HepG2 (cell line): ENCODE measurements around the gene RHBDD1. TPM values are rescaled to one million over a fixed set of nuclear protein-coding genes. Genes with fewer than 3 reads are reported as not detected.

ENCODE experiments used
- ATAC-seq: fragments of 200-7000 bp; cut with Tn5 transposase; 3 replicates; pipeline ENCODE4 v1.9.1; 2020; ENCODE audit warnings: mild to moderate bottlenecking, moderate library complexity
- BruUV-seq: library from RNA; stranded (reverse); fragments of 400-500 nt; replicated peaks from 2 replicates; lab custom pipeline; 2021; lab: Mats Ljungman, UMichigan
- CTCF ChIA-PET: fragments of 300-600 bp; formaldehyde crosslinking; extraction: SDS; loops from one replicate; lab custom pipeline; 2021; ENCODE audit warnings: low total read pairs, inconsistent platforms, low intra/inter-chr PET ratio; lab: Yijun Ruan, JAX
- POLR2A ChIA-PET: fragments of 350-600 bp; sonication (Branson Sonifier 250); formaldehyde crosslinking; loops from one replicate; lab custom pipeline; 2020; ENCODE audit warnings: antibody characterized with exemption, inconsistent platforms; lab: Yijun Ruan, JAX
- DNase-seq: peaks from one replicate; pipeline ENCODE4 v3.0.0-alpha.2; 2015; ENCODE audit warnings: low spot score
- FAIRE-seq: peaks from 3 replicates; lab custom pipeline; 2011; peaks lifted over from hg19 to GRCh38; lab: Jason Lieb, UNC
- H2AFZ ChIP-seq: one replicate; pipeline ENCODE4 v1.6.1; 2011; ENCODE audit warnings: low read length, inconsistent platforms
- H3K27ac ChIP-seq: fragments of 300-600 bp; 3 replicates; pipeline ENCODE4 v1.8.0; 2011; ENCODE audit warnings: mixed run types, mild to moderate bottlenecking, mixed read lengths, low read length, inconsistent platforms; ENCODE audit not compliant: insufficient read depth; ENCODE audit errors: extremely low read length
- H3K27me3 ChIP-seq, 2 experiments: fragments of 200-600 bp in 1 of 2; 2 replicates in 1 of 2; 3 replicates in 1 of 2; pipeline versions ENCODE4 v1.6.0 to v1.8.0; 2011; ENCODE audit warnings: low read length in 2 of 2, mild to moderate bottlenecking in 2 of 2, moderate library complexity in 2 of 2, inconsistent platforms in 1 of 2; ENCODE audit not compliant: insufficient read depth in 2 of 2, control insufficient read depth in 1 of 2
- H3K36me3 ChIP-seq, 2 experiments: fragments of 200-600 bp in 1 of 2; replicated peaks in 1 of 2; 2 replicates in 1 of 2; 3 replicates in 1 of 2; pipeline versions ENCODE4 v1.5.1 to v1.8.0; 2011; ENCODE audit warnings: low read length in 2 of 2, inconsistent platforms in 1 of 2; ENCODE audit not compliant: insufficient read depth in 2 of 2, control insufficient read depth in 1 of 2
- H3K4me1 ChIP-seq: 2 replicates; pipeline ENCODE4 v1.5.1; 2012; ENCODE audit warnings: low read length, inconsistent platforms; ENCODE audit not compliant: insufficient read depth
- H3K4me2 ChIP-seq: 2 replicates; pipeline ENCODE4 v1.6.0; 2011; ENCODE audit warnings: low read depth, low read length, inconsistent platforms
- H3K4me3 ChIP-seq, 3 experiments: fragments of 200-600 bp in 1 of 3; sonication (generic), shearing (Covaris generic) in 1 of 3; replicated peaks in 1 of 3; 2 replicates each; pipeline ENCODE4 v1.5.1; 2011 to 2016; ENCODE audit warnings: low read length in 3 of 3, inconsistent platforms in 2 of 3, low read depth in 2 of 3, mild to moderate bottlenecking in 2 of 3, control low read depth in 1 of 3, mixed read lengths in 1 of 3; ENCODE audit not compliant: insufficient read depth in 1 of 3
- H3K79me2 ChIP-seq: one replicate; pipeline ENCODE4 v1.6.1; 2011; ENCODE audit warnings: low read length, inconsistent platforms; ENCODE audit not compliant: insufficient read depth
- H3K9ac ChIP-seq: 2 replicates; pipeline ENCODE4 v1.6.0; 2011; ENCODE audit warnings: mild to moderate bottlenecking, low read depth, low read length, inconsistent platforms; ENCODE audit not compliant: insufficient read depth
- H3K9me3 ChIP-seq: 2 replicates; pipeline ENCODE4 v1.5.1; 2012; ENCODE audit warnings: mild to moderate bottlenecking, low read length
- H4K20me1 ChIP-seq: 2 replicates; pipeline ENCODE4 v1.6.0; 2011; ENCODE audit warnings: inconsistent platforms, mild to moderate bottlenecking, low read length, moderate library complexity; ENCODE audit not compliant: insufficient read depth
- ATF7 ChIP-seq, 2 experiments: fragments of 450-650 bp in 1 of 2; sonication (generic) in 1 of 2; formaldehyde crosslinking in 1 of 2; IDR thresholded peaks; 2 replicates each; pipeline versions ENCODE4 v1.4.0 to v1.6.1; 2016 to 2020; ENCODE audit warnings: antibody characterized with exemption in 1 of 2, mild to moderate bottlenecking in 1 of 2, missing genetic modification reagents in 1 of 2
- IRF2 ChIP-seq: IDR thresholded peaks from 2 replicates; pipeline ENCODE4 v1.6.1; 2018; ENCODE audit warnings: missing genetic modification reagents, missing compliant biosample characterization
- IRF9 ChIP-seq: sonication (generic); formaldehyde crosslinking; IDR thresholded peaks from 2 replicates; pipeline ENCODE4 v1.8.0; 2022; ENCODE audit warnings: missing genetic modification reagents, mild to moderate bottlenecking, borderline replicate concordance
- MBNL3 ChIP-seq: fragments of 250-450 bp; sonication (Bioruptor Pico); conservative IDR thresholded peaks from 2 replicates; pipeline ENCODE4 v1.8.0; 2022; ENCODE audit warnings: mild to moderate bottlenecking, inconsistent platforms
- MXD1 ChIP-seq: sonication (generic); formaldehyde crosslinking; IDR thresholded peaks from 2 replicates; pipeline ENCODE4 v1.4.0; 2020; ENCODE audit warnings: mild to moderate bottlenecking, missing genetic modification reagents
- REL ChIP-seq: sonication (generic); formaldehyde crosslinking; conservative IDR thresholded peaks from 2 replicates; pipeline ENCODE4 v1.8.0; 2022; ENCODE audit warnings: mild to moderate bottlenecking, missing genetic modification reagents, moderate library complexity
- TRIM22 ChIP-seq: fragments of 450-650 bp; IDR thresholded peaks from 2 replicates; pipeline ENCODE4 v1.6.1; 2017
- YY1 ChIP-seq: IDR thresholded peaks from 2 replicates; pipeline ENCODE4 v1.6.1; 2011; ENCODE audit warnings: low read length, low read depth, moderate library complexity, mild to moderate bottlenecking; ENCODE audit not compliant: insufficient read depth, insufficient replicate concordance
- ZNF367 ChIP-seq: sonication (generic); formaldehyde crosslinking; IDR thresholded peaks from 2 replicates; pipeline ENCODE4 v1.4.0; 2020; ENCODE audit warnings: missing genetic modification reagents, borderline replicate concordance
- ZNF513 ChIP-seq: sonication (generic); formaldehyde crosslinking; conservative IDR thresholded peaks from 2 replicates; pipeline ENCODE4 v1.5.0; 2020; ENCODE audit warnings: missing genetic modification reagents
- ZNF543 ChIP-seq: sonication (generic); formaldehyde crosslinking; IDR thresholded peaks from 2 replicates; pipeline ENCODE4 v1.4.0; 2020; ENCODE audit warnings: mild to moderate bottlenecking, missing genetic modification reagents
- ZNF580 ChIP-seq: IDR thresholded peaks from 2 replicates; pipeline ENCODE4 v1.6.1; 2016; ENCODE audit warnings: low read depth, borderline replicate concordance
- WGBS: methylation state at CpG from one replicate; pipeline ENCODE4 v1.1.6; 2017; ENCODE audit warnings: low lambda C conversion rate; 5-methylcytosine and 5-hydroxymethylcytosine counted together
- in situ Hi-C: cut with HindIII; loops from 2 replicates; pipeline ENCODE4 v1.10.0; 2017; ENCODE audit warnings: low pct_unique_long_range_greater_than_20kb; ENCODE audit not compliant: extremely low pct_ligation_motif_present
- intact Hi-C: fragments of 100-400 bp; cut with micrococcal nuclease; formaldehyde crosslinking; loops from one replicate; pipeline ENCODE4 v1.10.0; 2022; ENCODE audit not compliant: unreplicated experiment
- polyA plus RNA-seq, 8 experiments: library from polyadenylated mRNA; depleted of rRNA in 3 of 8; stranded (reverse) in 7 of 8; unstranded in 1 of 8; fragments of >200 nt; fragmentation: Illumina TruSeq in 4 of 8; extraction: Trizol in 4 of 8; gene quantifications; 2 replicates each; pipeline versions ENCODE4 v1.2.1 to v1.2.3, GENCODE V29; 2011 to 2016; ENCODE audit warnings: low read depth in 4 of 8, missing spikeins in 1 of 8, mixed read lengths in 1 of 8; ENCODE audit not compliant: insufficient read depth in 1 of 8
- total RNA-seq, 5 experiments: library from RNA; depleted of rRNA; stranded (reverse); fragments of >200 nt; fragmentation: Illumina TruSeq; extraction: Trizol; gene quantifications; 2 replicates each; pipeline ENCODE4 v1.2.3, GENCODE V29; 2016; ENCODE audit warnings: low read depth in 1 of 5
- TF ChIP-seq, protein P1 (sequence below): IDR thresholded peaks from 2 replicates; pipeline ENCODE4 v1.6.1; 2012; ENCODE audit warnings: low read length, improper control_type of control experiment
- TF ChIP-seq, protein P2 (sequence below): sonication (generic); formaldehyde crosslinking; IDR thresholded peaks from 2 replicates; pipeline ENCODE4 v1.5.0; 2020; ENCODE audit warnings: missing genetic modification reagents

The RHBDD1 gene
- total and polyA plus RNA-seq, 2 of the 13 experiments (the other 11 are each of a cell fraction or from before 2014, with no cell fraction given): 8.2 to 9.5 TPM

DNA sequence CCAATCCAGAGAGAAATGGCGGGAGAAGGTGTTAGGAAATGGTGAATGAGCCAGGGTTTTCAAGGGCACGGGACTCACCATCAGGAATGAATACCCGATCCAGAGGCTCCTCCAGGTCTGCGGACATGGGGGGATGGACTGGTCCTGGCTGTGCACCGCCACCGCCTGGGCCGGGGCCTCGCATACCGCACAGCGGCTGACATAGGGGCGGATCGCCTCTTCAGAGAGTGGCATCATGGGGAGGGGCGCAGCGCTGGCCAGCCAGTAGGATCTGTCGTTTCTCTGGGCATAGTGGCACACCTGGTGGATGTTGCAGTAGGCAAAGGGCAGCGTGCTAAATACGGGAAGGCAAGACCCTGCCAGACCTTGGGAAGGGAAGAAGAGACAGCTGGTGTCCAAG is 172.1 kb downstream of the RHBDD1 start:
- POLR2A ChIA-PET: no interaction called here
- no peak overlapping the region for H3K4me2 ChIP-seq
- no peak overlapping the region for H3K9ac ChIP-seq
- no peaks in the 10 kb centered on the region for H3K79me2 ChIP-seq
- CTCF ChIA-PET: no interaction called here
- no peak overlapping the region for H2AFZ ChIP-seq
- no peak overlapping the region for H3K27ac ChIP-seq
- H3K4me3 ChIP-seq: no peak overlapping the region
- BruUV-seq: no TSS peak
- TF ChIP-seq ZNF580 (CRISPR knock-in tag) (no peak), ZNF543 (CRISPR knock-in tag) (no peak), IRF2 (CRISPR knock-in tag) (no peak), YY1 (no peak), MBNL3 (no peak), TRIM22 (no peak), IRF9 (CRISPR knock-in tag) (no peak), REL (CRISPR knock-in tag) (no peak), ZNF367 (CRISPR knock-in tag) (no peak), ATF7 (IDR thresholded peaks at IDR 0.05) (no peak), ATF7 (CRISPR knock-in tag; IDR thresholded peaks at IDR 0.05) (no peak), ZNF513 (no peak), MXD1 (CRISPR knock-in tag) (no peak)
- TF ChIP-seq, protein P1, sequence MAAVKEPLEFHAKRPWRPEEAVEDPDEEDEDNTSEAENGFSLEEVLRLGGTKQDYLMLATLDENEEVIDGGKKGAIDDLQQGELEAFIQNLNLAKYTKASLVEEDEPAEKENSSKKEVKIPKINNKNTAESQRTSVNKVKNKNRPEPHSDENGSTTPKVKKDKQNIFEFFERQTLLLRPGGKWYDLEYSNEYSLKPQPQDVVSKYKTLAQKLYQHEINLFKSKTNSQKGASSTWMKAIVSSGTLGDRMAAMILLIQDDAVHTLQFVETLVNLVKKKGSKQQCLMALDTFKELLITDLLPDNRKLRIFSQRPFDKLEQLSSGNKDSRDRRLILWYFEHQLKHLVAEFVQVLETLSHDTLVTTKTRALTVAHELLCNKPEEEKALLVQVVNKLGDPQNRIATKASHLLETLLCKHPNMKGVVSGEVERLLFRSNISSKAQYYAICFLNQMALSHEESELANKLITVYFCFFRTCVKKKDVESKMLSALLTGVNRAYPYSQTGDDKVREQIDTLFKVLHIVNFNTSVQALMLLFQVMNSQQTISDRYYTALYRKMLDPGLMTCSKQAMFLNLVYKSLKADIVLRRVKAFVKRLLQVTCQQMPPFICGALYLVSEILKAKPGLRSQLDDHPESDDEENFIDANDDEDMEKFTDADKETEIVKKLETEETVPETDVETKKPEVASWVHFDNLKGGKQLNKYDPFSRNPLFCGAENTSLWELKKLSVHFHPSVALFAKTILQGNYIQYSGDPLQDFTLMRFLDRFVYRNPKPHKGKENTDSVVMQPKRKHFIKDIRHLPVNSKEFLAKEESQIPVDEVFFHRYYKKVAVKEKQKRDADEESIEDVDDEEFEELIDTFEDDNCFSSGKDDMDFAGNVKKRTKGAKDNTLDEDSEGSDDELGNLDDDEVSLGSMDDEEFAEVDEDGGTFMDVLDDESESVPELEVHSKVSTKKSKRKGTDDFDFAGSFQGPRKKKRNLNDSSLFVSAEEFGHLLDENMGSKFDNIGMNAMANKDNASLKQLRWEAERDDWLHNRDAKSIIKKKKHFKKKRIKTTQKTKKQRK: no peak
- TF ChIP-seq, protein P2, sequence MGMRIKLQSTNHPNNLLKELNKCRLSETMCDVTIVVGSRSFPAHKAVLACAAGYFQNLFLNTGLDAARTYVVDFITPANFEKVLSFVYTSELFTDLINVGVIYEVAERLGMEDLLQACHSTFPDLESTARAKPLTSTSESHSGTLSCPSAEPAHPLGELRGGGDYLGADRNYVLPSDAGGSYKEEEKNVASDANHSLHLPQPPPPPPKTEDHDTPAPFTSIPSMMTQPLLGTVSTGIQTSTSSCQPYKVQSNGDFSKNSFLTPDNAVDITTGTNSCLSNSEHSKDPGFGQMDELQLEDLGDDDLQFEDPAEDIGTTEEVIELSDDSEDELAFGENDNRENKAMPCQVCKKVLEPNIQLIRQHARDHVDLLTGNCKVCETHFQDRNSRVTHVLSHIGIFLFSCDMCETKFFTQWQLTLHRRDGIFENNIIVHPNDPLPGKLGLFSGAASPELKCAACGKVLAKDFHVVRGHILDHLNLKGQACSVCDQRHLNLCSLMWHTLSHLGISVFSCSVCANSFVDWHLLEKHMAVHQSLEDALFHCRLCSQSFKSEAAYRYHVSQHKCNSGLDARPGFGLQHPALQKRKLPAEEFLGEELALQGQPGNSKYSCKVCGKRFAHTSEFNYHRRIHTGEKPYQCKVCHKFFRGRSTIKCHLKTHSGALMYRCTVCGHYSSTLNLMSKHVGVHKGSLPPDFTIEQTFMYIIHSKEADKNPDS: no peak
- WGBS: 58% methylated on average over 17 of the region's 17 CpGs
- no peaks in the 10 kb centered on the region for H4K20me1 ChIP-seq
- FAIRE-seq (no peak), ATAC-seq (peak; percentile 17; the same call in 1 of the 3 replicates), DNase-seq (no peak)
- intact Hi-C loops (no loop called here), in situ Hi-C loops (no loop called here)
- H3K4me1 ChIP-seq: no peaks in the 10 kb centered on the region
- H3K9me3 ChIP-seq: no peaks in the 10 kb centered on the region
- H3K27me3 ChIP-seq: peaks cover 0 to 11% of the 10 kb centered on the region in 2 experiments; a peak in 2 of 5 replicates
- H3K36me3 ChIP-seq: no peaks in the 10 kb centered on the region
